IPS-15b (cell line): Measurements from ENCODE around the gene MRGPRF.

Experiments
- H3K27me3 ChIP-seq: one replicate; pipeline ENCODE4 v1.6.1; 2013; ENCODE audit warnings: low read length; ENCODE audit not compliant: control insufficient read depth, insufficient read depth
- H3K36me3 ChIP-seq: one replicate; pipeline ENCODE4 v1.6.1; 2013; ENCODE audit warnings: low read length; ENCODE audit not compliant: control insufficient read depth, insufficient read depth
- H3K4me1 ChIP-seq: one replicate; pipeline ENCODE4 v1.6.1; 2013; ENCODE audit warnings: mild to moderate bottlenecking, low read length; ENCODE audit not compliant: control insufficient read depth, insufficient read depth
- H3K4me3 ChIP-seq: one replicate; pipeline ENCODE4 v1.5.1; 2013; ENCODE audit warnings: low read depth, low read length
- H3K9ac ChIP-seq: one replicate; pipeline ENCODE4 v1.6.1; 2013; ENCODE audit warnings: low read depth, mild to moderate bottlenecking, low read length
- H3K9me3 ChIP-seq: one replicate; pipeline ENCODE4 v1.6.1; 2013; ENCODE audit warnings: mild to moderate bottlenecking, low read length; ENCODE audit not compliant: control insufficient read depth, insufficient read depth

MRGPRF gene

DNA sequence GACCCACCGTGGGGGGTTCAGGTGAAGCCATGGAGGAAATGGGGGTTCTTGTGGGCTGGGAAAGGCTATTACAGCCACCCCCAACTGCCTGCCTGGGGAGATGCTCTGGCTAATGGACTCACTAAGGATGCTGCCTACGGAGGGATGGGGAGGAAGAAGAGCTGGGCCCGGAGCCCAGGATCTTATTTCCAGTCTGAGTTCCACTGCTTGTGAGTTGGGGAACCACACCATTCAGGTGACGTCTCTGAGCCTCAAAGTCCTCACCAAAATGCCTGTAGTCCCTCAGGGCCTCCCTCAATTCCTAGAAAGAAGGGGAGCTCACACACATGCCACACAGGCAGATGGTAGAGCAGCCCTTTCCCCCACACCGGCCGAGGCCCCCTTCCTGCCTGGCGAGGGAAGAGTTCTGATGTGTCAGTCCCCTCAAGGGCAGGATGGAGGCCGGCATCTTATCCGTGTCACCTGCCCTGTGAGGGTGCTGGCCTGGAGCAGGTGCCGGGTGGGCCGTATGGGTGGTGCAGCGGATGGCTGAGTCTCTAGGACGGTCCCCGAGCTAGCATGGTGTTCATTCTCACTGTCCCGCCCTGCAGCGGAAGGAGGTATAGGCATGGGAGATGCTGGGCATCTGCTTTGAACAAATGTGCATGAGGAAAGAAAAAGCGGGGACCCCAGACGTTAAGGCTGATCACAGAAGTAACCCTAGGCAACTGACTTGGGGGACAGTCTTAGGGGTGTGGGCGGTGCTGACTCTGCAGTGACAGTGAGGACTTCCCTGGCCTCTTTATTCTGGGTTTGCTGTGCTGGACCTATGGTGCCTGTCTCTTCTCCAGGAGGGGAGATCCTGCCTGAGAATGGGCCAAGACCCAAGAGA is 15.7 kb downstream of the MRGPRF start:
- H3K27me3 ChIP-seq = no peaks in the 10 kb centered on the region
- H3K4me3 ChIP-seq = no peak overlapping the region
- H3K4me1 ChIP-seq = no peaks in the 10 kb centered on the region
- H3K9ac ChIP-seq = no peak overlapping the region
- no peaks in the 10 kb centered on the region for H3K9me3 ChIP-seq
- H3K36me3 ChIP-seq = no peaks in the 10 kb centered on the region

- Histone ChIP-seq H3K9me3 (no peaks in the 10 kb centered on the region), H3K9ac (no peak overlapping the region), H3K36me3 (no peaks in the 10 kb centered on the region), H3K4me3 (no peak overlapping the region), H3K27me3 (no peaks in the 10 kb centered on the region), H3K4me1 (no peaks in the 10 kb centered on the region)
Observed at GRCh38 chr11:68996376-68997123, 16.5 kb downstream of the MRGPRF start.

- Histone ChIP-seq H3K9ac (no peak overlapping the region), H3K4me1 (no peaks in the 10 kb centered on the region), H3K27me3 (no peaks in the 10 kb centered on the region), H3K36me3 (no peaks in the 10 kb centered on the region), H3K4me3 (no peak overlapping the region), H3K9me3 (no peaks in the 10 kb centered on the region)
Observed at GRCh38 chr11:68994894-68995285, 18.2 kb downstream of the MRGPRF start.

GRCh38 chr11:68994161-68994893 is 18.7 kb downstream of the MRGPRF start:
- Histone ChIP-seq H3K4me1 (no peaks in the 10 kb centered on the region), H3K9me3 (no peaks in the 10 kb centered on the region), H3K9ac (no peak overlapping the region), H3K4me3 (no peak overlapping the region), H3K36me3 (no peaks in the 10 kb centered on the region), H3K27me3 (no peaks in the 10 kb centered on the region)

DNA sequence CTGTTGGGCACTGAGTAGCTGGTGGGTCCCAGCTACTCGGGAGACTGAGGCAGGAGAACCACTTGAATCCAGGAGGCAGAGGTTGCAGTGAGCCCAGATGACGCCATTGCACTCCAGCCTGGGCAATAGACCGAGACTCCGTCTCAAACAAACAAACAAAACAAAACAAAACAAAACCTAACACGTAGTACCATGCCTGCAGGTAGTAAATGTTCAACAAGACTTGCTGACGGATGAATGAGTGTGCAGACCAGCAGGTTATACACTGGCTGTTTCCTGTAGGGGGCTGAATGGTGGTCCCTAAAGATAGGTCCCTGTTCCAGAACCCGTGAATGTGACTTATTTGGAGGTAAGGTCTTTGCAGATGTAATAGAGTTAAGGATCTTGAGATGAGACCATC is 19.5 kb downstream of the MRGPRF start:
- no peaks in the 10 kb centered on the region for H3K27me3 ChIP-seq
- H3K4me1 ChIP-seq = no peaks in the 10 kb centered on the region
- no peak overlapping the region for H3K9ac ChIP-seq
- no peaks in the 10 kb centered on the region for H3K36me3 ChIP-seq
- H3K9me3 ChIP-seq = no peaks in the 10 kb centered on the region
- H3K4me3 ChIP-seq = no peak overlapping the region

GRCh38 chr11:68992743-68993255 is 20.2 kb downstream of the MRGPRF start:
- no peaks in the 10 kb centered on the region for H3K27me3 ChIP-seq
- no peaks in the 10 kb centered on the region for H3K36me3 ChIP-seq
- no peaks in the 10 kb centered on the region for H3K9me3 ChIP-seq
- no peaks in the 10 kb centered on the region for H3K4me1 ChIP-seq
- H3K9ac ChIP-seq = no peak overlapping the region
- no peak overlapping the region for H3K4me3 ChIP-seq

DNA sequence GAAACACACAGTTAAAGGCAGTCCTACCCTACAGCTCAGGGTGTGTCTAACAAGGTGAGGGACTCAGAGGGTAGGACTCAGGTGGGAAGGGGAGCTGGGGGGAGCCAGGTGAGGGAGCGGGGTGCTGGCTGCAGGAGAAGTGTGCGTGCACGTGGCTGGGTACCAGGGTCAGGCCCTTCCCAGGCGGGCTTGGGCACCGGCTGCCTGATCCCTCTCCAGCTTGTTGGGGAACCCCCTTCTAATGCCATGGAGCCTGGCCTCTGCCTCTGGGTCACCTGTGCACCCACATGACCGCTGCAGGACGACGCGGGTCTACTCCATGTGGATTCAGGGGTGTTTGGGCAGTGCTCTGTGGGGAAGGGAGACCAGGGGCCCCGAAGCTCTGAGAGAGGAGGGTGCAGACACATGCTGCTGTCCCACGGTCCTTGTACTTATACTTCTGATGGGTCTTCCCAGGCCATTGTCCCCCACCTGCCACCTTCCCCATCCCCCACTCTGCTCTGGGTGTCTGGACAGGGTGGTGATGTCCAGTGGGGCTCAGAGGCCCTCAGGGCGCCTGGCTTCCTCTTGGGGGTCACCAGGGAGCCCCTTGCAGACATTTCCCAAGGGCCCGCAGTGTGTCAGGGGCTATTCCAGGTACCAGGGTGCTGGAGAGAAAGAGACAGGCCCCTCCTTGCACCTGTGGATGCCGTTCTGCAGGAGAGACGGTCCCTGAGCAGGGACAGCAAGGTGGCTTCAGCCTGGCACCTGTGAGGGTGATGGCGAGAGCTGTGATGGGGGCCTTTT is 21.9 kb downstream of the MRGPRF start:
- Histone ChIP-seq H3K9ac (no peak overlapping the region), H3K27me3 (no peaks in the 10 kb centered on the region), H3K9me3 (no peaks in the 10 kb centered on the region), H3K4me3 (no peak overlapping the region), H3K36me3 (no peaks in the 10 kb centered on the region), H3K4me1 (no peaks in the 10 kb centered on the region)

- Histone ChIP-seq H3K4me3 (no peak overlapping the region), H3K27me3 (no peaks in the 10 kb centered on the region), H3K36me3 (no peaks in the 10 kb centered on the region), H3K9me3 (no peaks in the 10 kb centered on the region), H3K9ac (no peak overlapping the region), H3K4me1 (no peaks in the 10 kb centered on the region)
Observed at GRCh38 chr11:68989936-68990606, 23.0 kb downstream of the MRGPRF start.

GRCh38 chr11:68988491-68988890 is 24.6 kb downstream of the MRGPRF start:
- Histone ChIP-seq H3K4me1 (no peaks in the 10 kb centered on the region), H3K36me3 (no peaks in the 10 kb centered on the region), H3K4me3 (no peak overlapping the region), H3K27me3 (no peaks in the 10 kb centered on the region), H3K9me3 (no peaks in the 10 kb centered on the region), H3K9ac (no peak overlapping the region)

- no peak overlapping the region for H3K9ac ChIP-seq
- H3K27me3 ChIP-seq = no peaks in the 10 kb centered on the region
- H3K4me3 ChIP-seq = no peak overlapping the region
- no peaks in the 10 kb centered on the region for H3K9me3 ChIP-seq
- H3K4me1 ChIP-seq = no peaks in the 10 kb centered on the region
- no peaks in the 10 kb centered on the region for H3K36me3 ChIP-seq
Observed at GRCh38 chr11:68987211-68987610, 25.8 kb downstream of the MRGPRF start.
